Upper lobe of left lung (tissue), 4 donors: ENCODE results near the gene CERS6.

Source experiments
- CTCF ChIP-seq, 6 experiments: fragments of 450-650 bp in 4 of 6; fragments of 200-600 bp in 2 of 6; sonication (generic) in 2 of 6; IDR thresholded peaks; one replicate each; pipeline ENCODE4 v1.5.1; 2016 to 2019; ENCODE audit warnings: antibody characterized with exemption in 6 of 6
- POLR2A ChIP-seq, 4 donors: fragments of 450-650 bp; IDR thresholded peaks; one replicate each; pipeline ENCODE4 v1.5.1; 2016 to 2017; ENCODE audit warnings: antibody characterized with exemption in 4 of 4, mild to moderate bottlenecking in 2 of 4
- POLR2AphosphoS5 ChIP-seq, 2 donors: sonication (generic); formaldehyde crosslinking; IDR thresholded peaks; one replicate each; pipeline ENCODE4 v1.5.1; 2017; ENCODE audit warnings: antibody characterized with exemption in 2 of 2

GRCh38 chr2:168794968-168795367 is 338.9 kb downstream of the CERS6 start:
- TF ChIP-seq CTCF (IDR thresholded peaks at IDR 0.05) (no peak), POLR2A (IDR thresholded peaks at IDR 0.05) (no peak), POLR2AphosphoS5 (IDR thresholded peaks at IDR 0.05) (no peak)
